GM21723 (cell line): ENCODE data around the gene GPR162.

Experiments used
- ATAC-seq: cut with Tn5 transposase; IDR thresholded peaks from one replicate; pipeline ENCODE4 v1.9.1; 2021; ENCODE audit warnings: mild to moderate bottlenecking, moderate library complexity; ENCODE audit not compliant: unreplicated experiment

The GPR162 gene

DNA sequence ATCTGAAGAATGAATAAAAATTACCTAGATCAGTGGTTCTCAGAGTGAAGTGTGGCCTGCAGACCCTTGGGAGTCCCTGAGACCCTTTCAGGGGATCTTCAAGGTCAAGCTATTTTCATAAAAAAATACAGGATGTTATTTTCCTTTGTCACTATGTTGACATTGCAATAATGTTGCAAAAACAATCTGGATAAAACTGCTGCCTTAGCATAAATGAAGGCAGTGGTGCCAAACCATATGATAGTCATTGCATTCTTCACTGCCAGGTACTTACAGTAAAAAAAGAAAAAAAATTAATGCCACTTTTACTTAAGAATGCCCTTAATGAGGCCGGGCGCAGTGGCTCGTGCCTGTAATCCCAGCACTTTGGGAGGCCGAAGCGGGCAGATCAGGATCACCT, 34.3 kb upstream of the GPR162 start:
- no peak for ATAC-seq

DNA sequence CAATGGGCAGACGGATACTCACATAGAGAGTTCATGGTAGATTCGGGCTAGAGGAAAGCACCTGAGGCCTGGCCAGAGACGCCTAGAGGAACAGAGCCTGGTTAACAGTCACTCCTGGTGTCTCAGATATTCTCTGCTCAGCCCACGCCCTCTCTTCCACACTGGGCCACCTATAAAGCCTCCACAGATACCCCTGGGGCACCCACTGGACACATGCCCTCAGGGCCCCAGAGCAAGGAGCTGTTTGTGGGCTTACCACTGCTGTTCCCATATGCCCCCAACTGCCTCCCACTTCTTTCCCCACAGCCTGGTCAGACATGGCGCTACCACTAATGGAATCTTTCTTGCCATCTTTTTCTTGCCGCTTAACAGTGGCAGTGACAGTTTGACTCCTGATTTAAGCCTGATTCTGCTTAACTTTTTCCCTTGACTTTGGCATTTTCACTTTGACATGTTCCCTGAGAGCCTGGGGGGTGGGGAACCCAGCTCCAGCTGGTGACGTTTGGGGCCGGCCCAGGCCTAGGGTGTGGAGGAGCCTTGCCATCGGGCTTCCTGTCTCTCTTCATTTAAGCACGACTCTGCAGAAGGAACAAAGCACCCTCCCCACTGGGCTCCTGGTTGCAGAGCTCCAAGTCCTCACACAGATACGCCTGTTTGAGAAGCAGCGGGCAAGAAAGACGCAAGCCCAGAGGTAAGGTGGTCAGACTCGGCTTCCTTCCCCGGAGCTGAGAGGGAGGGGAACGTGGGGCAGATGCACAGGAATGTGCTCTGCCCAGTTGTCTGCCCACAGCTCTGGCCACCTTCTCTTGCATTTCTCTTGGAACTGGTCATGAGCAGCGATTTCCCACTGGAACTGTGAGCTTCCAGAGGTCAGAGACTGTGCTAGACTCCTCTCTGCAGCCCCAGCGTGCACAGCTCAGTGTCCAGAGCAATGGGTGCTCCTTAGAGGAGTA, 32.4 kb upstream of the GPR162 start, which contains the start of gene CD4:
Gene CD4 (plus strand): TSS at position 557 of the 953 bp plus-strand sequence. CDS start 10,611 bp downstream, outside the sequence.
- no peak for ATAC-seq

- ATAC-seq: no peak
Measured at GRCh38 chr12:6790496-6791150, 31.0 kb upstream of the GPR162 start.

DNA sequence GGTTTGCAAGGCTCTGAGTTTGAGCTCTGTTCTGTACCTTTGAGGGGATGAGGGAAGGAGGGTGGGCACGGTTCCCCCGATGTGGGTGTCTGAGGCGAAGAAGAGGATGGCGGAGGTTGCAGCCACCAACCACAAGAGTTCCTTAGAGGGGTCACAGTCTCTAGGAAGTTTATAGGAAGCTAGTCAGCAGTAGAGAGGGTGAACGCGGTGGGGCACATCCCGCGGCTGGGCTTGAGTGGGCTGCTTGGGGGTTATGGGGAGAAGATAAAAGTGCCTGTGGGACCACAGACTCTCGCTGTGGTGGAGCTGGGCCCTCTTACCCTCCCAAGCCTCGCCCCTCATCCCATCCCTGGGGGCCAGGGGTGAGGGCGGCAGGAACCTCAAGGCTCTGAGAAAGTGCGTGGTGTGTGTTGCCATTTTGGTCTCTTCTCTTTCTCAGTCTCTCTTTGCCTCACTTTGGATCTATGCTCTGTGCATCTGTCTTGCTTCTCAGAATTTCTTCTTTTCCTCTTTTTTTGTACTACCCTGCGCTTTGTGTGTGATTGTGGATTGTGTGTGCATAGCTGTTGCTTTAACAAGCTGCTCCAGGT, 29.6 kb upstream of the GPR162 start:
- peak; percentile 21 for ATAC-seq

DNA sequence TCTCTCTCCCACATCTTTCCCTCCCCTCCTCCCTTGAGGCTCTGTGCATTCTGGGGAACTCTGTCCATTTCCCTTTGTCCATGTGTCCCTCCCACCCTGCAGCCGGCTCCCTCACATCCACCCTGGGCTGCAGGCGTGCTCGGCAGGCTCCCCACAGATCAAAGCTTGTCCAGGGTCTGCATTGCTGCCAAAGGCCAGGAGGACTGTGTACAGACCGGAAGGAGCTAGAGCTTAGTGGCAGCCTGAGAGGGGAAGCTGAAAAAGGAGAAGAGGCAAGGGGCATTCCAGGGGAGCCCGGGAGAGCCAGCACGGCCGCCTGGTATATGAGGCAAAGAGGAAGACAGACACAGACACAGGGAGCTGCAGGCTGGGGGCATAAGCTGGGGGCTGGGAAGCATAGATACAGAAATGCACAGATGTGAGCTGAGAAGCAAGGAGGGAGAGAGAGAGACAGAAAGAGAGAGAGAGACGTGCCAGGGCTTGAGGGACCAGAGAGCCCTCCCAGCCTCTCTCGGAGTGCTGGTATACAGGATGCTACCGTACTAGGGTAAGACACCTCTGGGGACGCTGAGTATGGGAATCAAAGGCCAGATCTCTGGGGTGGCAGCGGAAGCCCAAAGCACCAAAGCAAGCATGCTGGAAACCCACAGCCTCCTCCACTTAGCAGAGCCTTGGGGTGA, 29.0 kb upstream of the GPR162 start:
- ATAC-seq: peak; percentile 61

DNA sequence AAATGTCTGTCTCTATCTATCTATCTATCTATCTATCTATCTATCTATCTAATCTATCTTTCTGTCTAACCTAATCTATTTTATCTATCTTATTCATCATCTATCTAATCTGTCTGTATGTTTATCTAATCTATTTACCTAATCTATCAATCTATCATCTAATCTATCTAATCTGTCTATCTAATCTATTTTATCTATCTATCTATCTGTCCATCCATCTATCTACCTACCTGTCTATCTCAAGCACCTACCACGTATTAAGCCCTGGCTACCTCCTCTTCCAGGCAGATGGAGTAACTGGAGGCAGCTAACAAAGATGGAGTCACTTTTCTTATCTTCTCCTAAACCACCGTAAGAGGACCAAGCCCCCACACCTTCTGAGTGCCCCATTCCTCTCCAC, 26.5 kb upstream of the GPR162 start:
- ATAC-seq: no peak

DNA sequence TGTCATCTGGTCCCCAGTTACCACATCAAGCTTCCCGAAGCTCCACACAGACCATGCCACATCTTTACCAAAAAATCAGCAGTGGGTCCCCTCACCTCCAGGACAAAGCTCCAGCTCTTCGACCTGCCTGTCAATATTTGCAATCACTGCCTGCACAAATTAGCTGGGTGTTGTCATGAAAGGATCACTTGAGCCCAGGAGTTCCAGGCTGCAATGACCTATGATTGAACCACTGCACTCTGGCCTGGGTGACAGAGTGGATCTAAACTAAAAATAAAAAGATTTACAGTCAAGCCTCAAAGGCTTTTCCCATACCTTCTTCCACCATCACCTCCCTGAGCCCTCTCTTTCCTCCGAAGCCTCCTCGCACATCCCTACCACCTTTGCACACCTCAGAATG, 25.0 kb upstream of the GPR162 start:
- no peak for ATAC-seq

DNA sequence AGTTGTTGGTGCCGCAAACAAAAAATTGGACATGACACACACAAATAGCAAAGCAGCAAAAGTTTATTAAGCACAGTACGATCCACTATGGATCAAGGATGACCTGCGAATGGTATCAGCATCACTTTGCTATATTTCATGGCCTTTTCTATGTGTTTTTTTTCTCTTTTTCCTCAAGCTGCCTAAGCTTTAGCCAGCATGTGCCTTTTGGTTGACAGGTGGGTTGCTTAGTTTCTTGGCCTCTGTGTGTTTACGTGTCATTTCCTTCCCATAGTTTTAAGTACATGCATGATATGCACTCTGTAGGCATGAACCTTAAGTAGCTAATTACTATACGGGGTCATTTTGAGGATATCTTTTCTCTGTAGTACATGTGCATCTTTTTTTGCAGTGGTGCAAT, 22.5 kb upstream of the GPR162 start:
- ATAC-seq: no peak

DNA sequence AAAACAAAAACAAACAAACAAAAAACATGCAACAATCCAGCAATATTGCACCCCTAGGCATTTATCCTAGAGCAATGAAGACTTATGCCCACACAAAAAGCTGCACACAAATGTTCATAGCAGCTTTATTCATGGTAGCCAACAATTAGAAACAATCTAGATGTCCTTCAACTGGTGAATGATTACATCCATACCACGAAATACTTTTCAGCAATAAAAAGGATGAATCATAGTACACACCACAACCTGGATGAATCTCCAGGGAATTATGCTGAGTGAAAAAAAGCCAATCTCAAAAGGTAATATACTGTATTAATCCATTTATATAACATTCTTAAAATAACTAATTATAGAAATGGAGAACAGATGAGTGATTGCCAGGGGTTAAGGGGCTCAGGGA, 14.5 kb upstream of the GPR162 start:
- ATAC-seq: no peak

- no peak for ATAC-seq
Measured at GRCh38 chr12:6809056-6809455, 12.6 kb upstream of the GPR162 start.

DNA sequence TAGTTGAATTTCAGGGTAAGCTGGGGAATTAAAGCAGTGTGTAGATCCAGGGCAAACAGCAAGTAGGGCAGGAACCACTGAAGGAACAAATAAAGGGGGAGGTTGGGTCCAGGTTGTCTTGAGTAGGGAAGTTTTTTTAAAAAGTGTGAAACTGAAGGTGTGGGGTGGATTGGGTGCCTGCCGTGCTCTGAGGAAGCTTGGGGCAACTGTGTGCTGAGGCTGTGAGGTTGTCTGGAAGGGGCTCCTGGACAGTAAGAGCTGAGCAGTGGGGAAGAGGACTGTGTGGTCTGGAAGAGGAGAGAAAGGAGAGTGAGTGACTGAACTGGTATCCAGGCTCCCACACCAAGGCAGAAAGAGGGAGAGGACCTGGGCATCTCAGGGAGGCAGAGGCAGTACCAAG, 10.9 kb upstream of the GPR162 start:
- ATAC-seq: no peak

- no peak for ATAC-seq
Measured at GRCh38 chr12:6813363-6813762, 8.3 kb upstream of the GPR162 start.

DNA sequence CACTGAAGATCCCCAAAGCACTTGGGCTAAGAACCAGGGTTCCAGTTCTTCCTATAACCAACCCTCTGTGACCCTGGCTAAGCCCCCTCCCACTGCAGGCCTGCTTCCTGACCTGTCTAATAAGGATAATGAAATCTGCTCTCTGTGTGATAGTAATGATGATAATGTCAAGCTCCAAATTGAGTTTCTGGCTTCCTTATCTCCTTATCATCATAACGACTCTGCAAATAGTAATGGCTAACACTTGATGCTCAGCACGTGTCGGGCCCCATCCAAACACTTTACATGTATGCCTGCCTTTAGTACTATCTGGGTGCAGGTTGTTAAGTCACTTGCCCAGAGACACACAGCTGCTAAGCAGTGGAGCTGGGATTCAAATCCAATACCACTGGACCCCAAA, 5.0 kb upstream of the GPR162 start:
- no peak for ATAC-seq

DNA sequence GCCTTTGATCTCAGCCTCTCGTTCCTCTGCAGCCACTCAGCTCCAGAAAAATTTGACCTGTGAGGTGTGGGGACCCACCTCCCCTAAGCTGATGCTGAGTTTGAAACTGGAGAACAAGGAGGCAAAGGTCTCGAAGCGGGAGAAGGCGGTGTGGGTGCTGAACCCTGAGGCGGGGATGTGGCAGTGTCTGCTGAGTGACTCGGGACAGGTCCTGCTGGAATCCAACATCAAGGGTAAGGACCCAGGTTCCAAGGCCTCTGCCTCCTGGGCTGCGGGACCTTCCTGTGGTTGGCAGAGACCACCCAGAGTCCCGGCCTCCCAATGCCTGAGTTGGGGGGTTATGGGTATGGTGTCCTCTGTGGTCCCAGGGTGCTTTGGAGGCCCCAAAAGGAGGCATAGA, 4.5 kb upstream of the GPR162 start:
- ATAC-seq: no peak

DNA sequence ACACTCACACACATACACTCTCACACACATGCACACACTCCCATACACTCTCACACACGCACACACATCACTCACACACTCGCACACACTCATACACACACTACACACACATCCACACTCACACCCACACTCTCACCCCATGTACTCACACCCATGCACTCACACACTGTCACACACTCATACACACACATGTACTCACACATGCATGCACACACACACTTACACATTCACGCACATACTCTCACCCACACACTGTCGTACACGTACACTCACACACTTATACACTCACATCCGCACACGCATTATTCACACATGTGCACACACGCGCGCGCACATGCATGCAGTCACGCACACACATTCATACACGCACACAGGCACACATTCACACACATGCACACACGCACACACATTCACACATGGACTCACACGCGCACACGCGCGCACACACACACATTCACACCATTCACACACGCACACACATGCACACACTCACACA, 3.9 kb upstream of the GPR162 start:
- ATAC-seq: no peak

- ATAC-seq: no peak
Measured at GRCh38 chr12:6818222-6818621, 3.4 kb upstream of the GPR162 start.

- no peak for ATAC-seq
Measured at GRCh38 chr12:6818645-6819044, 3.0 kb upstream of the GPR162 start.

DNA sequence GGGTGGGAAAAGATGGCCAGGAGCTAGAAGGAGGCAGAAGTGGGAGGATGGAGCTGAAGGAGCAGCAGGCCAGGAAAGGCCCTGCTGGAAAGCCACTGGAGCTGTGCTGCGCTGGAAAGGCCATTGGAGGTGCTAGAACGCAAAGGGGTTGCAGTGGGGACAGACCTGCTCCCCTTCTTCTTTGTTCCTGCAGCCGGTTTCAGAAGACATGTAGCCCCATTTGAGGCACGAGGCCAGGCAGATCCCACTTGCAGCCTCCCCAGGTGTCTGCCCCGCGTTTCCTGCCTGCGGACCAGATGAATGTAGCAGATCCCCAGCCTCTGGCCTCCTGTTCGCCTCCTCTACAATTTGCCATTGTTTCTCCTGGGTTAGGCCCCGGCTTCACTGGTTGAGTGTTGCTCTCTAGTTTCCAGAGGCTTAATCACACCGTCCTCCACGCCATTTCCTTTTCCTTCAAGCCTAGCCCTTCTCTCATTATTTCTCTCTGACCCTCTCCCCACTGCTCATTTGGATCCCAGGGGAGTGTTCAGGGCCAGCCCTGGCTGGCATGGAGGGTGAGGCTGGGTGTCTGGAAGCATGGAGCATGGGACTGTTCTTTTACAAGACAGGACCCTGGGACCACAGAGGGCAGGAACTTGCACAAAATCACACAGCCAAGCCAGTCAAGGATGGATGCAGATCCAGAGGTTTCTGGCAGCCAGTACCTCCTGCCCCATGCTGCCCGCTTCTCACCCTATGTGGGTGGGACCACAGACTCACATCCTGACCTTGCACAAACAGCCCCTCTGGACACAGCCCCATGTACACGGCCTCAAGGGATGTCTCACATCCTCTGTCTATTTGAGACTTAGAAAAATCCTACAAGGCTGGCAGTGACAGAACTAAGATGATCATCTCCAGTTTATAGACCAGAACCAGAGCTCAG, 2.3 kb upstream of the GPR162 start:
- ATAC-seq: no peak

DNA sequence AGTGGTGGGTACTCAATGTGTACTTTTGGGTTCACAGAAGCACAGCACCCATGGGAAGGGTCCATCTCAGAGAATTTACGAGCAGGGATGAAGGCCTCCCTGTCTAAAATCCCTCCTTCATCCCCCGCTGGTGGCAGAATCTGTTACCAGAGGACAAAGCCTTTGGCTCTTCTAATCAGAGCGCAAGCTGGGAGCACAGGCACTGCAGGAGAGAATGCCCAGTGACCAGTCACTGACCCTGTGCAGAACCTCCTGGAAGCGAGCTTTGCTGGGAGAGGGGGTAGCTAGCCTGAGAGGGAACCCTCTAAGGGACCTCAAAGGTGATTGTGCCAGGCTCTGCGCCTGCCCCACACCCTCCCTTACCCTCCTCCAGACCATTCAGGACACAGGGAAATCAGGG, 1.5 kb upstream of the GPR162 start:
- no peak for ATAC-seq
